DLD1 (cell line): ENCODE results near the gene CDH13.
"Not testable (repeated sequence)": the region's sequence is repeated elsewhere in the genome, so short reads cannot be mapped to it uniquely, and the experiment has no call there.

ENCODE experiments used
- in situ Hi-C: cut with HindIII; loops from 2 replicates; pipeline ENCODE4 v1.10.0; 2017; ENCODE audit warnings: low sequenced_read_pairs

Gene CDH13

GRCh38 chr16:82924075-82924854, 297.5 kb downstream of the CDH13 start:
- in situ Hi-C loops: no loop called here

- in situ Hi-C loops: no loop called here
Observed at GRCh38 chr16:82926500-82926899, 299.7 kb downstream of the CDH13 start.

GRCh38 chr16:82933933-82934332, 307.2 kb downstream of the CDH13 start:
- in situ Hi-C loops: not testable (repeated sequence)

- in situ Hi-C loops: no loop called here
Observed at GRCh38 chr16:82935766-82936165, 309.0 kb downstream of the CDH13 start.

GRCh38 chr16:82936941-82937551, 310.3 kb downstream of the CDH13 start:
- in situ Hi-C loops: no loop called here

GRCh38 chr16:82937926-82938520, 311.3 kb downstream of the CDH13 start:
- in situ Hi-C loops: no loop called here

DNA sequence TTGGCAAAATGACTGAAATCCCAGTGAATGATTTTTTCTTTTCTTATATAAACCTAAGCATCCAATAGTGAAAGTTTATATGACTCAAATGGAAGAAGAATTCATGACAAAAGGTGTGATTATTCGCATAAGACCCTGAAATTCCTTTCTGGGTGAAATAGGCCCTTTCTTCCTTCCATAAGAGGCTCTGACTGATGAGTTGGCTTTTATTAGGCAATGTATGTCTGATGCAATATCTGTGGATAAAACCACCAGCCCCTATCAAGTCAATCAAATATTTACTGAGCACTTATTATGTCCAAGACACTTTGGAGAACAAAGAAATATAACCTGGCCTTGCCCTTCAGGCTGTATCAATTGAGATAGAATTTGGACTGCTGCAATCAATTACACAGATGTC, 316.6 kb downstream of the CDH13 start:
- in situ Hi-C loops: no loop called here

DNA sequence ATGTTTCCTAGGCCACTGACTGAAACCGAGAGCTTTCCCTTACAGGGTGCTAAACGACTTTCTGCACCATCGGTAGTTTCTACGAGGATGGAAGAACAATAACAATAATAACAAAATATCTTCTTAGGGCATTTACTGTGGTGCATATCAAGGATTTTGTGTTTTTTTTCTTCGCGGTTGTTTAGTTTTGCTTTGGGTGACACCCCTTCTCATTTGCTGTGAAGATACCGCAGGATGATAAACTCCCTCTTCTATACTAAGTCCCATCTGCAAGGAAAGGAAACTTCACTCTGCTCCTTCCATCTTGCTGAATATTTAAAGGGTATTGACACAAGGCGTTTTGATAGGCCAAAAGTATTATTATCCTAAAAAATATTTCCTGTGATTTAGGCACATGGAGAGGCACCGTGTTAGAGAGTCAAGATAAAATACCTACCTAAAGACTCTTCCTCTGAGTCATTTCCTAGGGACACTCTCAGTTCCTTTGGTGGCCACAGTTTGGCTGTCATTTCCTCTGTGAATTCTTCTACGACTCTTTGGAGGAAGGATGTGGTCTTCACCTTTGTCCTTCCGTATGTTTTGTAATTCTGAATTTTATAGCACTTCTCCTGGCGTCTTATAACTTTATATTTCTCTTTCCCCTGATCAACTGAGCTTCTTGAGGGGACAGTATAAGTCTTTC, 318.8 kb downstream of the CDH13 start:
- in situ Hi-C loops: no loop called here

DNA sequence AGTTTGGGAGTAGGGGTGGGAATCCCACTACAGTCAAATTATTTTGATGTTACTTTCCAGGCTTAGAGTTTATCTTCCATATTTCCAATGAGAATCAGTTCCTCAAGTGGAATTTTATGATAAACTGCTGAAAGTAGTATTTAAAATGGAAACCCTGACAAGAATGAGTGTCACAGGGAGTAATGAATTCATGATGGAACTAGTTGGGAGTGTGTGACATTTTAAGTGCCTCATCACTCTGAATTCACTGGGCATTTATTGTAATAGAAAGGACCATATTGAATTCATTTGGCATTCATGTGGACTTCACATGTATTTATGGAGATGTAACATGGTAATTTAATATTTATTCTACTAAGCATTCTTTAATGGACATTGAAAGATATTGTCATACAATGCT, 320.9 kb downstream of the CDH13 start:
- in situ Hi-C loops: no loop called here

- in situ Hi-C loops: no loop called here
Observed at GRCh38 chr16:82949016-82949415, 322.2 kb downstream of the CDH13 start.

GRCh38 chr16:82953517-82953916, 326.7 kb downstream of the CDH13 start:
- in situ Hi-C loops: no loop called here

DNA sequence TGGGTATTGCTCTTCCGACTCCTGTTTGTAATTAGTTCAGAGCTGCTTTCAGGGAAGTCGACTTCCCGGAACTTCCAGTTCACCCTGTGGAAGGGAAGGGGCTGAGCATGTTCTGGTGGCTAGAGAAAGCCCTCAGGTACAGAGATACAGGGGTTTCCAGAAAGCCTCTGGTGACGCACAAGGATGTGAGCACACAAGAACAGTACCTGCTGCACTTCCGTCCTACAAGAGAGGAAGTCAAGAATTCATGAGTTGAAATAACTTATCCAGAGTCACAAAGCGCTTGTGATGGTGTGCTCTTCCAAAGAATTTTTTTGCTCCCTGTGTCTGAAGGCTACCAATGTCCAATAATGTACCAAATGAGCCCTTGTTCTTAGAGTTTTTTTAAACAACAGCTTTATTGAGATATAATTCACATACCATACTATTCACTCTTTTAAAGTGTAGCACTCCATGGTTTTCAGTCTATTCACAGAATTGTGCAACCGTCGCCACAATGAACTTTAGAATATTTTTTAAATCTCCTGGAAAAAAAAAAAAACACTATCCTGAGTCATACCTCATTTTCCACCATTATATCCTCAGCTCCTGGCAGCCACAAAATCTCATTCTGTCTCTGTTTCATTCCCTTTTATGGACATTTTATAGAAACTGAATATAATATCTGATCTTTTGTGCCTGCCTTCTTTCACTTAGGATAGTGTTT, 327.6 kb downstream of the CDH13 start:
- in situ Hi-C loops: no loop called here

DNA sequence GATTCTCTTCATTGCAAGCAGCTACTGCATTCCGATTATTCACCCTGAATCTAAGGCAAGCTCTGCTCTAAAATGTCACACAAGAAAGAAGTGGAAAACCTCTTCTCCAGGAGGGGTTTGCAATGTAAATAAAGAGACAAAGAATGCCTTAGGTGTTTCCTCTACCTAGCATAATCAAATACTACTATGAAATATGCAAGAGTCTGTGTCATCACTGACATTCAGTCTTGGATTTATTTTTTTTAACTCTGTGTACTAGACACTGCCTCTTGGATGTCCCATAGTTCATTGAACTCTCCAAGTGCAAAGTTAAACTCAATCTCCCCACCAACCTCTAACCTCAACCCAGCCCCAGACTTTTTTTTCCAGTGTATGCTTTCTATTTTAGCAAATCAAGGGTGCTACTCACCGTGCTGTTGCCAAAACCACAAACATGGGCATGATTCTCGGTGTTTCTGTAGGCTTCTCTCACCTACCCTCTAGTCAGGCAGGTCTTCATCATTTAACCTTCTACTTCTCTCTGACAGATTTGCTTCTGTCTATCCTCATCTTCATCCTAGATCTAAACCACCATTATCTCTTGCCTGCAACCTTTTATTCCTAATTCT, 329.1 kb downstream of the CDH13 start:
- in situ Hi-C loops: no loop called here

DNA sequence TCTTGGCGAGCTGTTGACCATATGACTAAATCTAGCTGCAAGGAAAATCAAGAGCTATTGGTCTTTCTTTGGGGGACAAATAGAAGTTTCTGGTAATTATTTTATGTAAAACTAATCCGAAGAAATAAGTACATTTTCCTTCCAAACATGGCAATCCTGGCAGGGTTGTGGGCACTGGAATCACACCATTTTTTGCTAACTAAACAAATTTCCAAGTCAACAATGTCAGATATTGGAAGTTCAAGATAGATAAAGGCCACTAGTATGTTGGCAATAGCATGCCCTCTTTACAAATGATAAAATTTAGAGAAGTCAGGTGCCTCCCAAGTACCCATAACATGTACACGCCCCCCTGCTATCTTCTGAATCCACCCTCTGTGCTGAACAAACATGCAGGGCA, 330.4 kb downstream of the CDH13 start:
- in situ Hi-C loops: no loop called here

DNA sequence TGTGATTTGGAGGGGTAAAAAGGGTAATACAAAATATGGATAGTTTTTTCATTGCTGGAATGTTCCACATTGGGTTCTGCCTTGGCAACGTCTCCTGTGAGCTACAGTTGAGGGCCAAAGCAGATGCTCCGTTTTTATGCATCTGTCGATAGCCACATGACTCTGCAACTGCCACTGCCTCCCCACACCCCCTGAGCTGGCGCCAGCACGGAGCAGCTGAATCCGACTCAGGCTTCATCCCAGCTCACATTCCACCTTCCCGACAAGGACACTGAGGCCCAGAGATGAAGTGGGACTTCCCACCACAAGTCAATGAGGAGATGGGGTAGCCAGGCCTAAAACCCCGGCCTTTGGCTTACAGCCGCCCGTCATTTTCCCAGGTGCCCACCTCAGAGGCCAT, 334.1 kb downstream of the CDH13 start:
- in situ Hi-C loops: no loop called here

GRCh38 chr16:82963653-82964052, 336.9 kb downstream of the CDH13 start:
- in situ Hi-C loops: no loop called here

DNA sequence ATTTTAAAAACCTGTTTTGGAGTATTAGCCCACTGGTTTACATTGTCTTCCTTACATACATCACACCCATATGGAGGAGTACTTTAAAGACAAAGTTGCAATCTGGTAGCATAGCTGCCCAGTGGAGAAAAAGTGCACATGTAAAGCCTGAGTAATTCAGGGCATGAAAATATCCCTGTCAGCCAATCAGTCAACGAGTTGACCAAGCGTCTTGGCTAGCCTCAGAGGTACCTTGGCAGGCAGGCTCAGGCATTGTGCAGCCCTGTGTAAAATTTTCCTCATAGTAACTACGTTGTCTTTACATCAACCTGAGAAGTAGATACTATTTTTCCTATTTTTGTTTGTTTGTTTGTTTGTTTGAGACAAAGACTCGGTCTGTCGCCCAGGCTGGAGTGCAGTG, 339.0 kb downstream of the CDH13 start:
- in situ Hi-C loops: no loop called here

GRCh38 chr16:82967424-82967823, 340.7 kb downstream of the CDH13 start:
- in situ Hi-C loops: no loop called here

GRCh38 chr16:82971126-82971525, 344.4 kb downstream of the CDH13 start:
- in situ Hi-C loops: no loop called here

DNA sequence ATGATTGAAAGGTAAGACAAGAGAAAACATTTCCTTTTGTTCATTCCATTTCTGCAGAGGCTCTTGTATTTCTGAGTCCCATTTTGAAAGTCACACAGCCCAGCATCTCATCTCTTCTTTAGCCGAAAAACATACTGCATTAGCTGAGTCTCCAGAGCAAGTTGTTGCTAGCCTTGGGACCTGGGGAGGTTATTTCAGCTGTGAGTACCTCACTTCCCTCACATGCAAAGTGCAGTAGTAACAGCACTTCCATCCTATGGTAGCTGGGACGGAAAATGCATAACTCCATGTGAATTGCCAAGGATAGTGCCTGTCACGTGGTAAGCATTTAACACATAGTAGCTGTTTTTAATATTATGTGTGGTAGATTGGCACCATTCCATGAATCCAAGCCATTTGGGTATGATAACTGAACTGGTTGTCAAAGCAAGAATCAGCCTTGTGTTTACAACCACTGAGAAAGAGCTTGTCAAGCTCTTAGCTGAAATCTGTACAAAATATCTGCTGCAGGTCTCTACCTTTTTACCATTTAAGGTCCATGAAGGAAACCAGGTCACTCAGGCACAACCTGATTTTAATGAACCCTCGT, 345.7 kb downstream of the CDH13 start:
- in situ Hi-C loops: no loop called here
